ENCODE results near the gene SLC30A2.

DNA sequence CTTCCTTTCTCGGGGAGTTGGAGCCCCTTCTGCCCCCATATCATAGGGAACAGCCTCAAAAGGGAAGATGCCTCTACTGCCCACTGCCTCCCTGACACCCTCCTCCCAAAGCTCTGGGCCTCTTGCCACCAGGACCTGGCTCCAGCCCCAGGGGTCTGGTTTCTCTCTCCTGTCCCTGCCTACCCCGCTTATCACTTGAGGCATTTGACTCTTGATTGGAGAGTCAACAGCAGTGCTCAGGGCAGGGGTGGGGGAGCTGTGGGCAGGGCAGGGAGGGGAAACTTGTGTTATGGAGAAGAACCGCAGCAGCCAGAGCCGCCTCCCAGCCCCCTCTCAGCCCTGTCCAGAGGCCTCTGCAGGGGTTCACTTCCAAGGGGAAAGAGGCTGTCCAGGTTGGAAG is 20.9 kb upstream of the SLC30A2 start:
- TF ChIP-seq CTCF (tag by site-specific recombination; IDR thresholded peaks at IDR 0.05) (no peak), RBAK (tag by site-specific recombination; IDR thresholded peaks at IDR 0.05) (no peak), ZNF660 (tag by site-specific recombination; IDR thresholded peaks at IDR 0.05) (no peak)
